Type B pancreatic cell (in vitro differentiated cells): ENCODE measurements around the gene SELL. TPM values are rescaled to one million over a fixed set of nuclear protein-coding genes. Genes with fewer than 3 reads are reported as not detected.
"Not testable (repeated sequence)": the region's sequence is repeated elsewhere in the genome, so short reads cannot be mapped to it uniquely, and the experiment has no call there.

Experiments
- DNase-seq: peaks from one replicate; pipeline ENCODE4 v3.0.0; 2021; ENCODE audit warnings: mixed read lengths; ENCODE audit not compliant: unreplicated experiment; ENCODE audit errors: extremely low spot score
- H3K27ac Mint-ChIP-seq: 2 replicates; pipeline ENCODE4 v1.8.0; 2021; ENCODE audit warnings: mild to moderate bottlenecking, mixed read lengths
- H3K27me3 Mint-ChIP-seq: 2 replicates; pipeline ENCODE4 v1.8.0; 2021; ENCODE audit warnings: mixed read lengths
- H3K36me3 Mint-ChIP-seq: 2 replicates; pipeline ENCODE4 v1.8.0; 2021; ENCODE audit warnings: mixed read lengths
- H3K4me1 Mint-ChIP-seq: one replicate; pipeline ENCODE4 v1.8.0; 2021; ENCODE audit warnings: mixed read lengths; ENCODE audit not compliant: unreplicated experiment
- H3K4me3 Mint-ChIP-seq: 2 replicates; pipeline ENCODE4 v1.8.0; 2021; ENCODE audit warnings: mild to moderate bottlenecking, mixed read lengths
- H3K9me3 Mint-ChIP-seq: 2 replicates; pipeline ENCODE4 v1.8.0; 2021; ENCODE audit warnings: mixed read lengths
- total RNA-seq: library from RNA; stranded (reverse); gene quantifications from 2 replicates; pipeline ENCODE4 v1.2.1, GENCODE V29; 2021; ENCODE audit warnings: low replicate concordance
- TF ChIP-seq, protein P1 (sequence below): fragments of 200-600 bp; sonication (generic); conservative IDR thresholded peaks from 2 replicates; pipeline ENCODE4 v1.5.0; 2021; ENCODE audit warnings: antibody characterized with exemption, mild to moderate bottlenecking

SELL gene
- total RNA-seq, 1 donor from 2014 or later: 0.17 TPM

DNA sequence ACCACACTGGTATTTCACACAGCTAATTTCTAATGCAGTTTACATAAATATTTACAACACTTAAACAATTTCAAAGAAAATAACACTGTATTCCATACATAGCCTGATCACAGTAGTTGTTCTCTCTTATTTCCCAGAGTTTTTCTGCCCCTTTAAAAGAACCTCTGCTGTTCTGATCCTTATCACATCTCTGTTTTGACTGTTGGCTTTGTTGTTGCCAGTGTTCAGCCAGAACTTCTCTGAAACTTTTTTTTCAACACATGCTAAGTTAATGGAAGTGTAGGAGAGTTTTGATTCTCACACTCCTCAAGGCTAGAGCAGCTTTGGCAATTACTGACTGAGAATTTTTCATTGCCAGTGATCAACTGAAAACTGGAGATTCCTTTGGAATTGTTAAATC is 11.4 kb upstream of the SELL start:
- Mint-ChIP-seq H3K4me3 (no peak overlapping the region), H3K27me3 (no peaks in the 10 kb centered on the region), H3K9me3 (peaks cover 5% of the 10 kb centered on the region), H3K27ac (no peak overlapping the region), H3K4me1 (peaks cover 5% of the 10 kb centered on the region), H3K36me3 (no peaks in the 10 kb centered on the region)
- DNase-seq: no peak
- TF ChIP-seq, protein P1, sequence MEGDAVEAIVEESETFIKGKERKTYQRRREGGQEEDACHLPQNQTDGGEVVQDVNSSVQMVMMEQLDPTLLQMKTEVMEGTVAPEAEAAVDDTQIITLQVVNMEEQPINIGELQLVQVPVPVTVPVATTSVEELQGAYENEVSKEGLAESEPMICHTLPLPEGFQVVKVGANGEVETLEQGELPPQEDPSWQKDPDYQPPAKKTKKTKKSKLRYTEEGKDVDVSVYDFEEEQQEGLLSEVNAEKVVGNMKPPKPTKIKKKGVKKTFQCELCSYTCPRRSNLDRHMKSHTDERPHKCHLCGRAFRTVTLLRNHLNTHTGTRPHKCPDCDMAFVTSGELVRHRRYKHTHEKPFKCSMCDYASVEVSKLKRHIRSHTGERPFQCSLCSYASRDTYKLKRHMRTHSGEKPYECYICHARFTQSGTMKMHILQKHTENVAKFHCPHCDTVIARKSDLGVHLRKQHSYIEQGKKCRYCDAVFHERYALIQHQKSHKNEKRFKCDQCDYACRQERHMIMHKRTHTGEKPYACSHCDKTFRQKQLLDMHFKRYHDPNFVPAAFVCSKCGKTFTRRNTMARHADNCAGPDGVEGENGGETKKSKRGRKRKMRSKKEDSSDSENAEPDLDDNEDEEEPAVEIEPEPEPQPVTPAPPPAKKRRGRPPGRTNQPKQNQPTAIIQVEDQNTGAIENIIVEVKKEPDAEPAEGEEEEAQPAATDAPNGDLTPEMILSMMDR: no peak

DNA sequence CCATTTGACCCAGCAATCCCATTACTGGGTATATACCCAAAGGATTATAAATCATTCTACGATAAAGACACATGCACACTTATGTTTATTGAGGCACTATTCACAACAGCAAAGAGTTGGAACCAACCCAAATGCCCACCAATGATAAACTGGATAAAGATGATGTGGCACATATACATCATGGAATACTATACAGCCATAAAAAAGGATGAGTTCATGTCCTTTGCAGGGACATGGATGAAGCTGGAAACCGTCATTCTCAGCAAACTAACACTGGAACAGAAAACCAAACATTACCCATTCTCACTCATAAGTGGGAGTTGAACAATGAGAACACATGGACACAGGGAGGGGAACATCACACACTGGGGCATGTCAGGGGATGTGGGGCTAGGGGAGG is 3.7 kb upstream of the SELL start:
- H3K27ac Mint-ChIP-seq, H3K4me3 Mint-ChIP-seq, DNase-seq, H3K36me3 Mint-ChIP-seq, H3K27me3 Mint-ChIP-seq, H3K4me1 Mint-ChIP-seq: not testable (repeated sequence)
- peaks cover 11% of the 10 kb centered on the region for H3K9me3 Mint-ChIP-seq

DNA sequence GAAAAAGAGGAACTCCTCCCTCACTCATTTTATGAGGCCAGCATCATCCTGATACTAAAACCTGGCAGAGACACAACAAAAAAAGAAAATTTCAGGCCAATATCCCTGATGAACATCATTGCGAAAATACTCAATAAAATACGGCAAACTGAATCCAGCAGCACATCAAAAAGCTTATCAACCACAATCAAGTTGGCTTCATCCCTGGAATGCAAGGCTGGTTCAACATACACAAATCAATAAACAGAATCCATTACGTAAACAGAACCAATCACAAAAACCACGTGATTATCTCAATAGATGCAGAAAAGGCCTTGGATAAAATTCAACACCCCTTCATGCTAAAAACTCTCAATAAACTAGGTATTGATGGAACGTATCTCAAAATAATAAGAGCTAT is 1.7 kb upstream of the SELL start:
- H3K4me1 Mint-ChIP-seq, H3K27me3 Mint-ChIP-seq, H3K36me3 Mint-ChIP-seq, H3K27ac Mint-ChIP-seq, DNase-seq, H3K9me3 Mint-ChIP-seq, H3K4me3 Mint-ChIP-seq: not testable (repeated sequence)

DNA sequence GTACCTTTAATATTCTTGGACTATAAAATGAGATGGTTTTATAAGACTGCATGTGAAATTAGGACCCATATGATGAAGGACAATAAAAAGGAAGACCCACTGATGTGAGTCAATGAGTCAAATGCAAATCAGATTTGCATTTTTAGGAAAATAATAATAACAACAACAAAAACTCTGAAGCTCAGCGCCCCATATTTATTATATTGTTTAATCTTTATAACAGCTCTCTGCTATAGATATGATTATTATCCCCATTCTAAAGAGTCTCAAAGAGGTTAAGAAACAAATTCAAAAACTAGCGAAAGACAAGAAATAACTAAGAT is 850 bp upstream of the SELL start:
- Mint-ChIP-seq H3K4me1 (peaks cover 7% of the 10 kb centered on the region), H3K36me3 (no peaks in the 10 kb centered on the region), H3K27me3 (no peaks in the 10 kb centered on the region), H3K4me3 (no peak overlapping the region), H3K27ac (no peak overlapping the region), H3K9me3 (peaks cover 4% of the 10 kb centered on the region)
- DNase-seq: no peak
- TF ChIP-seq, protein P1: peak; percentile 9

DNA sequence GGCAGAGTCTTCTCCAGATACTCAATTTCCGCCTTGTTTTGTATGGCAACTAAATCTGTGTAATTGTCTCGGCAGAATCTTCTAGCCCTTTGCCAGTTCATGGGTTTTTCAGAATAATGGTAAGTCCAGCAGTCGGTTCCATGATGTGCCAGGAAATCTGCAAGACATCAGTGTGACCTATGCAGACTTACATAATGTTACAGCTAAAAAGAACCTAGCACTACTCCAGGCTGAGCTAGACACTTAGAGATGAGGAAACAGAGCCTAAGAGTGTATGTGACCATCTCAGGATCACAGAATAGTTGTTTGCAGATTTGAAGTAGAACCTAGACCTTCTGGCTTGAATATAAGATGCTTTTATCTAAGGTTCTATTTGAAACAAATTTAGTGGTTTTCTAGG is 2.8 kb downstream of the SELL start:
- no peak for DNase-seq
- peaks cover 3% of the 10 kb centered on the region for H3K27me3 Mint-ChIP-seq
- H3K27ac Mint-ChIP-seq: no peak overlapping the region
- H3K36me3 Mint-ChIP-seq: no peaks in the 10 kb centered on the region
- H3K4me1 Mint-ChIP-seq: peaks cover 7% of the 10 kb centered on the region
- TF ChIP-seq, protein P1: no peak
- no peak overlapping the region for H3K4me3 Mint-ChIP-seq
- no peaks in the 10 kb centered on the region for H3K9me3 Mint-ChIP-seq

DNA sequence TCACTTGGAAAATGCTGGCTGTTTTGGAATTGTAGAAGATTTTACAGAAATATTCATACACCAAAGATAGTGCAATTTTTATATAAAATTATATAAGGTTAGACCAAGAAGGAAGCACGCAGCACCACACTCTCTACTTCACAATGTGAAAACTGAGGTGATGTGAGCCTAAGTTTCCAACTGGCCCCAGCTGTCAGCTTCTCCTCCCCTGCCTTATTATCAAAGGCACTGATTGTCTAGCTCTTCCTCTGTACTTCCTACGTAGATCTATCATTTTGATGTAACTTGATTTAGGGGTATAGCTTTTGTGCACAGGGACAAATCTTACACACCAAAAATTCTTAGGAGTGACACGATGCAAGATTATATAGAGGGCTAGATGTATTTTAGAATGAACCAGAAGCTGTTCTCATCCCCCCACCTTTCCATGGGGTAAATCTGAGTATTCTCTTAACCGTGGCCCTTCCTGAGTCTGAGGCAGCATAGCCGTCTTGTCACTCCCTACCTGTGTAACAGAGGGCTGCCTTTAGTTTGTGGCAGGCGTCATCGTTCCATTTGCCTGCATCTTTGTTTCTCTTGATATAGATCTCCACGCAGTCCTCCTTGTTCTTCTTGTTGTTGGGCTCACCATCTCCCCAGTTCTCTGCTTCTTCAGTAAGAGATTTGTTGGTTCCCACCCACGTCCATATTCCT is 3.4 kb downstream of the SELL start:
- no peak for DNase-seq
- Mint-ChIP-seq H3K36me3 (no peaks in the 10 kb centered on the region), H3K27ac (no peak overlapping the region), H3K27me3 (peaks cover 3% of the 10 kb centered on the region), H3K4me1 (peaks cover 7% of the 10 kb centered on the region), H3K4me3 (no peak overlapping the region), H3K9me3 (no peaks in the 10 kb centered on the region)
- TF ChIP-seq, protein P1: no peak

DNA sequence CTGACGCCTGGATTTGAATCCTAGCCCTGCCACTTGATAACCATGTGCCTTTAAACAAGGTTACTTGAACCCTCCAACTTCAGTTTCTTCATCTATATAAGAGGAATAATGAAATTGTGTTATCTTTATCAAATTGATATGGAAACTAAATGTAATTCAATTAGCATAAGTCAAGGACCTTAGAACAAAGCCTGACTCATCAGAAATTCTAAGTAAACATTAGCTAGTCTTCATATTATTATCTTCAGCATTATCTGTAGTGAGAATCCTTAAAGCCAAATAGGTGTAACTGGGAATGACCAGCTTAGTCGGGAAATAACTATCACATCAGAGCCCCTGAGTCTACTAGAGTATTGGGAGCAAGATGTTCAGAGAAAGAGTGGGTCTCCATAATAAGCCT is 6.6 kb downstream of the SELL start:
- TF ChIP-seq, protein P1: no peak
- Mint-ChIP-seq H3K4me3 (no peak overlapping the region), H3K36me3 (no peaks in the 10 kb centered on the region), H3K27ac (no peak overlapping the region), H3K9me3 (no peaks in the 10 kb centered on the region), H3K27me3 (peaks cover 3% of the 10 kb centered on the region), H3K4me1 (peaks cover 4% of the 10 kb centered on the region)
- no peak for DNase-seq
